Naive thymus-derived CD4-positive, alpha-beta T cell (primary cell): Measurements from ENCODE around the gene GSTT2. TPM values are rescaled to one million over a fixed set of nuclear protein-coding genes. Genes with fewer than 3 reads are reported as not detected.
A peak's percentile ranks its signal among the peaks of the same experiment; 100 is the strongest.

Source experiments
- ATAC-seq: fragments of 150-1000 bp; cut with Tn5 transposase; 2 replicates; pipeline ENCODE4 v1.10.0; 2021; ENCODE audit warnings: mild to moderate bottlenecking, moderate library complexity
- CTCF ChIA-PET: fragments of 350-600 bp; sonication (Branson Sonifier 250); formaldehyde crosslinking; loops from one replicate; lab custom pipeline; 2021; ENCODE audit warnings: antibody characterized with exemption; lab: Charles Lee
- POLR2A ChIA-PET: fragments of 350-600 bp; sonication (Branson Sonifier 250); formaldehyde crosslinking; loops from one replicate; lab custom pipeline; 2021; ENCODE audit warnings: antibody characterized with exemption, inconsistent platforms; lab: Charles Lee
- DNase-seq, 9 donors: peaks; one replicate each; pipeline versions ENCODE4 v3.0.0 to v3.0.0-alpha.2; 2020 to 2022; ENCODE audit warnings: mixed read lengths in 1 of 9
- H3K27ac ChIP-seq: one replicate; pipeline ENCODE4 v1.7.0; 2013; ENCODE audit warnings: mild to moderate bottlenecking, low read depth, low read length, moderate library complexity
- H3K27me3 ChIP-seq, 2 donors: one replicate each; pipeline ENCODE4 v1.7.0; 2013; ENCODE audit warnings: low read length in 2 of 2, mild to moderate bottlenecking in 2 of 2, moderate library complexity in 2 of 2; ENCODE audit not compliant: control insufficient read depth in 2 of 2, insufficient read depth in 2 of 2
- H3K36me3 ChIP-seq, 3 experiments: 1 replicate in 2 of 3; 2 replicates in 1 of 3; pipeline ENCODE4 v1.7.0; 2013; ENCODE audit warnings: low read length in 3 of 3, mild to moderate bottlenecking in 3 of 3, moderate library complexity in 1 of 3; ENCODE audit not compliant: insufficient read depth in 3 of 3, control insufficient read depth in 2 of 3
- H3K4me1 ChIP-seq, 2 donors: one replicate each; pipeline ENCODE4 v1.7.0; 2013; ENCODE audit warnings: low read length in 2 of 2, mild to moderate bottlenecking in 2 of 2, moderate library complexity in 1 of 2; ENCODE audit not compliant: control insufficient read depth in 2 of 2, insufficient read depth in 2 of 2
- H3K4me3 ChIP-seq: 2 replicates; pipeline ENCODE4 v1.7.0; 2013; ENCODE audit warnings: mild to moderate bottlenecking, low read length
- H3K9me3 ChIP-seq, 3 experiments: 1 replicate in 2 of 3; 2 replicates in 1 of 3; pipeline ENCODE4 v1.7.0; 2013; ENCODE audit warnings: low read length in 3 of 3; ENCODE audit not compliant: control insufficient read depth in 2 of 3
- H3K27ac Mint-ChIP-seq, 9 donors: one replicate each; pipeline ENCODE4 v1.8.0; 2020 to 2022; ENCODE audit warnings: mixed read lengths in 9 of 9, mild to moderate bottlenecking in 8 of 9, moderate library complexity in 5 of 9, inconsistent platforms in 2 of 9
- H3K27me3 Mint-ChIP-seq, 5 donors: one replicate each; pipeline ENCODE4 v1.8.0; 2021 to 2022; ENCODE audit warnings: mixed read lengths in 5 of 5, mild to moderate bottlenecking in 1 of 5
- H3K36me3 Mint-ChIP-seq, 5 donors: one replicate each; pipeline ENCODE4 v1.8.0; 2020 to 2022; ENCODE audit warnings: mixed read lengths in 5 of 5, mild to moderate bottlenecking in 3 of 5, inconsistent platforms in 1 of 5
- H3K4me1 Mint-ChIP-seq, 7 donors: one replicate each; pipeline ENCODE4 v1.8.0; 2020 to 2022; ENCODE audit warnings: mixed read lengths in 7 of 7, mild to moderate bottlenecking in 3 of 7, inconsistent platforms in 1 of 7
- H3K4me3 Mint-ChIP-seq, 10 donors: one replicate each; pipeline ENCODE4 v1.8.0; 2020 to 2022; ENCODE audit warnings: mild to moderate bottlenecking in 10 of 10, mixed read lengths in 10 of 10, moderate library complexity in 6 of 10, inconsistent platforms in 2 of 10
- H3K9me3 Mint-ChIP-seq, 11 donors: one replicate each; pipeline ENCODE4 v1.8.0; 2020 to 2022; ENCODE audit warnings: mixed read lengths in 11 of 11, mild to moderate bottlenecking in 4 of 11, inconsistent platforms in 1 of 11, moderate library complexity in 1 of 11
- intact Hi-C, 2 donors: fragments of 100-400 bp; cut with micrococcal nuclease; formaldehyde crosslinking; loops; one replicate each; pipeline ENCODE4 v1.15.1; 2023
- polyA plus RNA-seq, 2 donors: library from polyadenylated mRNA; unstranded; fragments of 300-500 nt; fragmentation: Illumina TruSeq; gene quantifications; one replicate each; pipeline ENCODE4 v1.2.3, GENCODE V29; 2021
- total RNA-seq, 6 experiments: library from RNA in 5 of 6; stranded (reverse) in 5 of 6; gene quantifications; 1 replicate in 5 of 6; 2 replicates in 1 of 6; pipeline ENCODE4 v1.2.3 and lab custom pipeline; 2021 to 2026

The GSTT2 gene
- total and polyA plus RNA-seq, 7 experiments from 2014 or later: not detected

DNA sequence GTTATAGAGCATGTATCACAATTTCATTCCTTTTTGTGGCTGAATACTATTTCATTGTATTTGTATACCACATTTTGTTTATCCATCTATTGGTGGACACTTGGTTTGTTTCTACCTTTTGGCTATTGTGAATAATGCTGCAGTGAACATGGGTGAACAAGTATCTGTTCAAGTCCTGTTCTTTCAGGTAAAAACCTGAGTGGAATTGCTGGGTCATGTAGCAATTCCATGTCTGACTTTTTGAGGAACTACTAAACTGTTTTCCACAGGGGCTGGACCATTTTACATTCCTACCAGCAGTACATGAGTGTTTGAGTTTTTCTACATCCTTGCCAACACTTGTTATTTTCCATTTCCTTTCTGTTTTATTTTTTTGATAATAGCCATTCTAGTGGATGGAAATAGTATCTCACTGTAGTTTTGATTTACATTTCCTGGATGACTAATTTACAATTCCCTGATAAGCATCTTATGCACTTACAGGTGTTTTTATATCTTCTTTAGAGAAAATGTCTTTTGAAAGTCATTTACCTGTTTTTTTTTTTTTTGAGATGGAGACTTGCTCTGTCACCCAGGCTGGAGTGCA is 43.4 kb downstream of the GSTT2 start:
- peaks cover 3 to 5% of the 10 kb centered on the region in 2 donors for H3K4me1 ChIP-seq
- H3K27ac ChIP-seq: no peak overlapping the region
- peak overlapping the region in 3 of 9 donors; percentile 13 to 40 (median 25) for H3K27ac Mint-ChIP-seq
- ATAC-seq (no peak), DNase-seq (no peak)
- POLR2A ChIA-PET: interaction anchor here (0.7 to 0.8 kb wide), 2 partner anchors 11 to 53 kb away, joined by 4 read pairs; no protein-coding TSS in a partner anchor
- CTCF ChIA-PET: no interaction called here
- H3K27me3 ChIP-seq: no peaks in the 10 kb centered on the region
- H3K4me3 Mint-ChIP-seq: peak overlapping the region in 1 of 10 donors; percentile 26
- H3K9me3 ChIP-seq: no peaks in the 10 kb centered on the region
- no peaks in the 10 kb centered on the region for H3K36me3 ChIP-seq
- H3K4me3 ChIP-seq: no peak overlapping the region
- H3K36me3 Mint-ChIP-seq: peaks cover 4 to 37% (median 29%) of the 10 kb centered on the region in 5 donors
- peaks cover 0 to 9% (median 4%) of the 10 kb centered on the region in 11 donors for H3K9me3 Mint-ChIP-seq
- intact Hi-C loops: no loop called here
- H3K27me3 Mint-ChIP-seq: no peaks in the 10 kb centered on the region
- peaks cover 11 to 63% (median 39%) of the 10 kb centered on the region in 7 donors for H3K4me1 Mint-ChIP-seq

DNA sequence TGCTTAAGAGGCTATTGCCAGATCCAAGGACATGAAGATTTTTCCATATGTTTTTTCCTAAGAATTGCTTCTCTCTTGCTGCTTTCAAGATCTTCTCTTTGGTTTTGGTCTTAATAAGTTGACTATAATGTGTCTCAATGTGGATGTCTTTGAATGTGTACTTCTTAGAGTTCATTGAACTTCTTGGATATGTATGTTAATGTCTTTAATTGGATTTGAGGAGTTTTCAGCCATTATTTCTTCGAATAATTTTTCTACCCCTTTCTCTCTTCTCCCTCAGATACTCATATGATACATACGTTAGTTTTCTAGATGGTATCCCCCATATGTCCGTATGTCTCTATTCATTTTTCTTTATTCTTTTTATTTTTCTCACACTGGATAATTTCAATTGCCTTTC is 44.4 kb downstream of the GSTT2 start:
- H3K36me3 Mint-ChIP-seq: peaks cover 4 to 36% (median 33%) of the 10 kb centered on the region in 5 donors
- Histone ChIP-seq H3K4me1 (peaks cover 0 to 9% of the 10 kb centered on the region in 2 donors), H3K9me3 (no peaks in the 10 kb centered on the region), H3K36me3 (no peaks in the 10 kb centered on the region), H3K27me3 (no peaks in the 10 kb centered on the region), H3K4me3 (no peak overlapping the region), H3K27ac (no peak overlapping the region)
- DNase-seq: no peak
- H3K27ac Mint-ChIP-seq: no peak overlapping the region
- ChIA-PET CTCF (no interaction called here), POLR2A (no interaction called here)
- no peak overlapping the region for H3K4me3 Mint-ChIP-seq
- intact Hi-C loops: no loop called here
- no peak for ATAC-seq
- peaks cover 0 to 9% (median 4%) of the 10 kb centered on the region in 11 donors for H3K9me3 Mint-ChIP-seq
- H3K4me1 Mint-ChIP-seq: peaks cover 11 to 63% (median 47%) of the 10 kb centered on the region in 7 donors
- no peaks in the 10 kb centered on the region for H3K27me3 Mint-ChIP-seq

- Histone ChIP-seq H3K27ac (no peak overlapping the region), H3K36me3 (no peaks in the 10 kb centered on the region), H3K4me3 (no peak overlapping the region), H3K9me3 (no peaks in the 10 kb centered on the region), H3K27me3 (no peaks in the 10 kb centered on the region), H3K4me1 (peaks cover 0 to 9% of the 10 kb centered on the region in 2 donors)
- H3K4me3 Mint-ChIP-seq: no peak overlapping the region
- H3K27me3 Mint-ChIP-seq: no peaks in the 10 kb centered on the region
- peaks cover 10 to 67% (median 52%) of the 10 kb centered on the region in 7 donors for H3K4me1 Mint-ChIP-seq
- no peak overlapping the region for H3K27ac Mint-ChIP-seq
- ATAC-seq: no peak
- DNase-seq: no peak
- ChIA-PET POLR2A (interaction anchor here (1.2 to 2.3 kb wide), 2 partner anchors 13 to 15 kb away, joined by 5 to 12 read pairs; partner anchors contain the start of gene CABIN1), CTCF (no interaction called here)
- H3K9me3 Mint-ChIP-seq: peaks cover 0 to 9% (median 4%) of the 10 kb centered on the region in 11 donors
- intact Hi-C loops: no loop called here
- peaks cover 4 to 35% (median 31%) of the 10 kb centered on the region in 5 donors for H3K36me3 Mint-ChIP-seq
Observed at GRCh38 chr22:24025475-24025874, 45.5 kb downstream of the GSTT2 start.

DNA sequence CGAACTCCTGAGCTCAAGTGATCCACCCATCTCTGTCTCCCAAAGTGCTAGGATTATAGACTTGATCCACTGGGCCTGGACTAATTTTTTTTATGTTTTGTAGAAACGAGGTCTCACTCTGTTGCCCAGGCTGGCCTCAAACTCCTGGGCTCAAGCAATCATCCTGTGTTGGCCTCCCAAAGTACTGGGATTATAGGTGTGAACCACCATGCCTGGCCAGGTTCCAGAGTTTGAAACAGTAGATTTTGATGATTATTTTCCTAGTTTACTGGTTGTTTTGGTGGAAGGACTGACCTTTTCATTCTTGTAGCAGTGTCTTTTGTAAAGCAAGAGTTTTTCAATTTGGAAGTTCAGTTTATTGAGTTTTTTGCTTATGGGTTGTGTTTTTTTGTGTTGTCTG is 46.1 kb downstream of the GSTT2 start:
- POLR2A ChIA-PET: interaction anchor here (1.2 to 2.3 kb wide), 2 partner anchors 13 to 15 kb away, joined by 5 to 12 read pairs; partner anchors contain the start of gene CABIN1
- Mint-ChIP-seq H3K4me3 (no peak overlapping the region), H3K27ac (peak overlapping the region in 1 of 9 donors; percentile 65), H3K4me1 (peaks cover 8 to 66% (median 52%) of the 10 kb centered on the region in 7 donors), H3K36me3 (peaks cover 4 to 33% (median 32%) of the 10 kb centered on the region in 5 donors), H3K27me3 (no peaks in the 10 kb centered on the region), H3K9me3 (peaks cover 0 to 9% (median 4%) of the 10 kb centered on the region in 11 donors)
- Histone ChIP-seq H3K4me3 (no peak overlapping the region), H3K27me3 (no peaks in the 10 kb centered on the region), H3K9me3 (no peaks in the 10 kb centered on the region), H3K4me1 (peaks cover 0 to 9% of the 10 kb centered on the region in 2 donors), H3K36me3 (peaks cover 0 to 3% (median 3%) of the 10 kb centered on the region in 3 experiments), H3K27ac (no peak overlapping the region)
- CTCF ChIA-PET: no interaction called here
- no peak for DNase-seq
- no peak for ATAC-seq
- intact Hi-C loops: no loop called here

DNA sequence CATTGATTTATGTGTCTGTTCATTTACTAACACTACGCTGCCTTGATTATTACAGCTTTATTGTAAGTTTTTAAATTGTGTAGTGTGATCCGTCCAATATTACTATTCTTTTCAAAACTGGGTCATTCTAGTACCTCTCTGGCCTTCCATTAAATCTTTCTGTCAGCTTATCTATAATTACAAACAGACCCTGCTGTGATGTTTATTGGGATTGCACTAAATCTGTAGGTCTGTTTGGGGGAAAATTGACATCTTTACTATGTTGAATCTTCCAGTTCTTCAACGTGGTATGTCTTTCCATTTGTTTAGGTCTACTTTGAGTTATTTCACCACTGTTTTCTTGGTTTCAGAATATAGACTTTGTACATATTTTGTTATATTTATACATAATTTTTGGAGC is 46.8 kb downstream of the GSTT2 start:
- no peaks in the 10 kb centered on the region for H3K27me3 ChIP-seq
- no peak overlapping the region for H3K27ac ChIP-seq
- H3K36me3 ChIP-seq: peaks cover 0 to 7% (median 3%) of the 10 kb centered on the region in 3 experiments
- no peaks in the 10 kb centered on the region for H3K9me3 ChIP-seq
- CTCF ChIA-PET: interaction anchor here (0.8 kb wide), 2 partner anchors 11 to 16 kb away, joined by 3 to 4 read pairs; partner anchors contain the start of gene CABIN1
- no peak for DNase-seq
- peaks cover 4 to 38% (median 32%) of the 10 kb centered on the region in 5 donors for H3K36me3 Mint-ChIP-seq
- intact Hi-C loops: no loop called here
- peaks cover 4 to 66% (median 52%) of the 10 kb centered on the region in 7 donors for H3K4me1 Mint-ChIP-seq
- H3K9me3 Mint-ChIP-seq: peaks cover 0 to 9% (median 4%) of the 10 kb centered on the region in 11 donors
- ATAC-seq: no peak
- no peak overlapping the region for H3K4me3 ChIP-seq
- H3K27ac Mint-ChIP-seq: peak overlapping the region in 1 of 9 donors; percentile 65
- H3K4me1 ChIP-seq: peaks cover 0 to 9% of the 10 kb centered on the region in 2 donors
- no peaks in the 10 kb centered on the region for H3K27me3 Mint-ChIP-seq
- H3K4me3 Mint-ChIP-seq: no peak overlapping the region
- POLR2A ChIA-PET: interaction anchor here (2.3 kb wide), 1 partner anchor 16 kb away, joined by 12 read pairs; the partner anchor contains the start of gene CABIN1

GRCh38 chr22:24027389-24027975 is 47.5 kb downstream of the GSTT2 start:
- no peak overlapping the region for H3K4me3 Mint-ChIP-seq
- Histone ChIP-seq H3K27me3 (no peaks in the 10 kb centered on the region), H3K4me1 (peaks cover 0 to 8% of the 10 kb centered on the region in 2 donors), H3K9me3 (no peaks in the 10 kb centered on the region), H3K4me3 (no peak overlapping the region), H3K27ac (no peak overlapping the region), H3K36me3 (peaks cover 0 to 7% (median 3%) of the 10 kb centered on the region in 3 experiments)
- no peaks in the 10 kb centered on the region for H3K27me3 Mint-ChIP-seq
- ChIA-PET POLR2A (interaction anchor here (2.3 kb wide), 1 partner anchor 17 kb away, joined by 12 read pairs; the partner anchor contains the start of gene CABIN1), CTCF (interaction anchor here (0.8 kb wide), 1 partner anchor 11 kb away, joined by 4 read pairs; no protein-coding TSS in a partner anchor)
- ATAC-seq (no peak), DNase-seq (no peak)
- H3K36me3 Mint-ChIP-seq: peaks cover 4 to 34% (median 32%) of the 10 kb centered on the region in 5 donors
- H3K27ac Mint-ChIP-seq: peak overlapping the region in 1 of 9 donors; percentile 72
- intact Hi-C loops: no loop called here
- peaks cover 0 to 9% (median 4%) of the 10 kb centered on the region in 11 donors for H3K9me3 Mint-ChIP-seq
- peaks cover 10 to 68% (median 57%) of the 10 kb centered on the region in 7 donors for H3K4me1 Mint-ChIP-seq
